Keratinocyte (primary cell): ENCODE measurements around the gene CCDC149. TPM values are rescaled to one million over a fixed set of nuclear protein-coding genes. Genes with fewer than 3 reads are reported as not detected.

Experiments used
- DNase-seq: peaks from one replicate; pipeline ENCODE4 v3.0.0-alpha.2; 2011; ENCODE audit warnings: low read depth, missing footprints, low spot score
- FAIRE-seq: peaks from 2 replicates; lab custom pipeline; 2011; peaks lifted over from hg19 to GRCh38; lab: Jason Lieb, UNC
- H2AFZ ChIP-seq: 2 replicates; pipeline ENCODE4 v1.6.0; 2012; ENCODE audit warnings: low read length, control low read depth, inconsistent platforms; ENCODE audit not compliant: control insufficient read depth
- H3K27ac ChIP-seq: 2 replicates; pipeline ENCODE4 v1.5.1; 2011; ENCODE audit warnings: low read length; ENCODE audit not compliant: control insufficient read depth, insufficient read depth
- H3K27me3 ChIP-seq: 3 replicates; pipeline ENCODE4 v1.6.0; 2011; ENCODE audit warnings: low read length; ENCODE audit not compliant: control insufficient read depth, insufficient read depth; ENCODE audit errors: extremely low read depth
- H3K36me3 ChIP-seq, 2 experiments: 2 replicates in 1 of 2; 3 replicates in 1 of 2; pipeline ENCODE4 v1.5.1; 2011; ENCODE audit warnings: low read length in 2 of 2, mild to moderate bottlenecking in 1 of 2; ENCODE audit not compliant: control insufficient read depth in 2 of 2, insufficient read depth in 2 of 2; ENCODE audit errors: extremely low read depth in 1 of 2
- H3K4me1 ChIP-seq: 3 replicates; pipeline ENCODE4 v1.5.1; 2011; ENCODE audit warnings: low read length; ENCODE audit not compliant: control insufficient read depth, insufficient read depth; ENCODE audit errors: extremely low read depth
- H3K4me2 ChIP-seq: 3 replicates; pipeline ENCODE4 v1.6.0; 2011; ENCODE audit warnings: low read depth, low read length; ENCODE audit not compliant: control insufficient read depth, insufficient read depth; ENCODE audit errors: extremely low read depth
- H3K4me3 ChIP-seq, 3 experiments: fragments of 200-600 bp in 1 of 3; sonication (generic) in 1 of 3; 2 replicates in 2 of 3; 3 replicates in 1 of 3; pipeline ENCODE4 v1.5.1; 2011 to 2016; ENCODE audit warnings: low read length in 3 of 3, mild to moderate bottlenecking in 3 of 3, control low read depth in 2 of 3, inconsistent platforms in 1 of 3, low read depth in 1 of 3, mixed read lengths in 1 of 3, mixed run types in 1 of 3, moderate library complexity in 1 of 3; ENCODE audit not compliant: control insufficient read depth in 2 of 3, insufficient read depth in 2 of 3; ENCODE audit errors: extremely low read depth in 1 of 3
- H3K79me2 ChIP-seq: 2 replicates; pipeline ENCODE4 v1.6.0; 2012; ENCODE audit warnings: low read length; ENCODE audit not compliant: control insufficient read depth, insufficient read depth
- H3K9ac ChIP-seq: 3 replicates; pipeline ENCODE4 v1.6.0; 2011; ENCODE audit warnings: low read length; ENCODE audit not compliant: control insufficient read depth, insufficient read depth; ENCODE audit errors: extremely low read depth
- H3K9me1 ChIP-seq: 3 replicates; pipeline ENCODE4 v1.6.0; 2011; ENCODE audit warnings: low read length; ENCODE audit not compliant: control insufficient read depth, insufficient read depth; ENCODE audit errors: extremely low read depth
- H3K9me3 ChIP-seq: 2 replicates; pipeline ENCODE4 v1.5.1; 2012; ENCODE audit warnings: low read depth, low read length; ENCODE audit not compliant: control insufficient read depth
- H4K20me1 ChIP-seq: 3 replicates; pipeline ENCODE4 v1.6.0; 2011; ENCODE audit warnings: low read length; ENCODE audit not compliant: control insufficient read depth, insufficient read depth; ENCODE audit errors: extremely low read depth
- CTCF ChIP-seq, 3 experiments: IDR thresholded peaks in 1 of 3; conservative IDR thresholded peaks in 1 of 3; optimal IDR thresholded peaks in 1 of 3; 2 replicates in 2 of 3; 3 replicates in 1 of 3; pipeline versions ENCODE3 to v1.5.1; 2011; ENCODE audit warnings: low read length in 3 of 3, mild to moderate bottlenecking in 3 of 3, moderate library complexity in 2 of 3, control low read depth in 1 of 3, inconsistent platforms in 1 of 3; ENCODE audit not compliant: insufficient read depth in 2 of 3; ENCODE audit errors: extremely low read depth in 1 of 3
- EZH2 ChIP-seq: IDR thresholded peaks from one replicate; pipeline ENCODE4 v1.6.1; 2012; ENCODE audit warnings: inconsistent platforms, mild to moderate bottlenecking, low read length, moderate library complexity
- dilution Hi-C: fragments of 300-500 bp; cut with MboI; formaldehyde crosslinking; loops from one replicate; pipeline ENCODE4 v1.7.0; 2020; ENCODE audit warnings: low sequenced_read_pairs; ENCODE audit not compliant: extremely low pct_ligation_motif_present
- polyA plus RNA-seq, 5 experiments: library from polyadenylated mRNA; depleted of rRNA in 3 of 5; stranded (reverse) in 3 of 5; stranded (forward) in 1 of 5; unstranded in 1 of 5; fragments of >200 nt; gene quantifications; 1 replicate in 1 of 5; 2 replicates in 3 of 5; 3 replicates in 1 of 5; pipeline versions ENCODE4 v1.2.1 to v1.2.3, GENCODE V29; 2011 to 2012; ENCODE audit warnings: missing spikeins in 2 of 5, low read depth in 1 of 5, low replicate concordance in 1 of 5

CCDC149 gene
- polyA plus RNA-seq, 1 donor (not counting 4 experiments of a cell fraction or from before 2014, with no cell fraction given): 2.1 TPM

- no peaks in the 10 kb centered on the region for H3K9me3 ChIP-seq
- H3K4me1 ChIP-seq: peaks cover 12% of the 10 kb centered on the region
- H3K9ac ChIP-seq: no peak overlapping the region
- H3K79me2 ChIP-seq: no peaks in the 10 kb centered on the region
- no peak overlapping the region for H3K27ac ChIP-seq
- no peak for FAIRE-seq
- peaks cover 23% of the 10 kb centered on the region for H3K27me3 ChIP-seq
- DNase-seq: no peak
- no peak overlapping the region for H2AFZ ChIP-seq
- H3K4me2 ChIP-seq: no peak overlapping the region
- no peak for TF ChIP-seq EZH2
- TF ChIP-seq CTCF (optimal IDR thresholded peaks at IDR 0.05 in 1 of 3, IDR thresholded peaks at IDR 0.05 in 1 of 3, conservative IDR thresholded peaks at IDR 0.05 in 1 of 3; ENCODE audit: extremely low read depth in 1 of 3, insufficient read depth in 2 of 3, low read length in 3 of 3): no peak
- H3K36me3 ChIP-seq: no peaks in the 10 kb centered on the region
- H3K4me3 ChIP-seq: no peak overlapping the region
- no peaks in the 10 kb centered on the region for H4K20me1 ChIP-seq
- no peaks in the 10 kb centered on the region for H3K9me1 ChIP-seq
- dilution Hi-C loops: no loop called here
Measured at GRCh38 chr4:24802648-24803047, 110.2 kb downstream of the CCDC149 start.

- H3K79me2 ChIP-seq: no peaks in the 10 kb centered on the region
- no peaks in the 10 kb centered on the region for H3K36me3 ChIP-seq
- dilution Hi-C loops: no loop called here
- DNase-seq (no peak), FAIRE-seq (no peak)
- no peak overlapping the region for H3K4me3 ChIP-seq
- no peaks in the 10 kb centered on the region for H3K9me3 ChIP-seq
- H3K9ac ChIP-seq: no peak overlapping the region
- no peak overlapping the region for H3K4me2 ChIP-seq
- H2AFZ ChIP-seq: no peak overlapping the region
- no peak overlapping the region for H3K27ac ChIP-seq
- TF ChIP-seq EZH2: no peak
- no peak for TF ChIP-seq CTCF (optimal IDR thresholded peaks at IDR 0.05 in 1 of 3, IDR thresholded peaks at IDR 0.05 in 1 of 3, conservative IDR thresholded peaks at IDR 0.05 in 1 of 3; ENCODE audit: extremely low read depth in 1 of 3, insufficient read depth in 2 of 3, low read length in 3 of 3)
- H4K20me1 ChIP-seq: no peaks in the 10 kb centered on the region
- H3K4me1 ChIP-seq: peaks cover 12% of the 10 kb centered on the region
- H3K9me1 ChIP-seq: no peaks in the 10 kb centered on the region
- peaks cover 25% of the 10 kb centered on the region for H3K27me3 ChIP-seq
Measured at GRCh38 chr4:24801136-24801855, 111.5 kb downstream of the CCDC149 start.
